HepG2 (cell line): Measurements from ENCODE around the gene RAPGEF5.

Source experiments
- CTCF ChIP-seq: sonication (generic); formaldehyde crosslinking; IDR thresholded peaks from 2 replicates; pipeline ENCODE4 v1.5.0; 2020; ENCODE audit warnings: mild to moderate bottlenecking, missing genetic modification reagents, moderate library complexity
- EZH2 ChIP-seq: conservative IDR thresholded peaks from 2 replicates; pipeline ENCODE4 v1.6.1; 2012; ENCODE audit warnings: mild to moderate bottlenecking, low read depth, low read length, moderate library complexity
- FOXP4 ChIP-seq: sonication (generic); formaldehyde crosslinking; IDR thresholded peaks from 2 replicates; pipeline ENCODE4 v1.4.0; 2020; ENCODE audit warnings: missing genetic modification reagents
- MAX ChIP-seq: IDR thresholded peaks from 2 replicates; pipeline ENCODE4 v1.6.1; 2012; ENCODE audit warnings: inconsistent platforms
- PAXIP1 ChIP-seq: sonication (generic); formaldehyde crosslinking; conservative IDR thresholded peaks from 2 replicates; pipeline ENCODE4 v1.4.0; 2020; ENCODE audit warnings: mild to moderate bottlenecking, missing genetic modification reagents, moderate library complexity
- TFAP4 ChIP-seq: sonication (generic); IDR thresholded peaks from 2 replicates; pipeline ENCODE4 v1.6.1; 2016; ENCODE audit warnings: low read depth, borderline replicate concordance
- TFDP1 ChIP-seq: IDR thresholded peaks from 2 replicates; pipeline ENCODE4 v1.6.1; 2016; ENCODE audit warnings: missing compliant biosample characterization, missing genetic modification reagents, borderline replicate concordance
- THAP11 ChIP-seq: IDR thresholded peaks from 2 replicates; pipeline ENCODE4 v1.6.1; 2016; ENCODE audit warnings: missing biosample characterization, missing genetic modification reagents
- THYN1 ChIP-seq: sonication (generic); formaldehyde crosslinking; IDR thresholded peaks from 2 replicates; pipeline ENCODE4 v1.8.1; 2023; ENCODE audit warnings: low read depth, mild to moderate bottlenecking, moderate library complexity, missing genetic modification reagents, borderline replicate concordance
- ZFP82 ChIP-seq: sonication (generic); formaldehyde crosslinking; IDR thresholded peaks from 2 replicates; pipeline ENCODE4 v1.5.1; 2020; ENCODE audit warnings: mild to moderate bottlenecking, missing genetic modification reagents, borderline replicate concordance
- ZNF557 ChIP-seq: sonication (generic); formaldehyde crosslinking; IDR thresholded peaks from 2 replicates; pipeline ENCODE4 v1.4.0; 2020; ENCODE audit warnings: missing genetic modification reagents

GRCh38 chr7:22129166-22129565 is 227.8 kb downstream of the RAPGEF5 start:
- no peak for TF ChIP-seq MAX
- TF ChIP-seq CTCF (CRISPR knock-in tag), result no peak
- TF ChIP-seq ZFP82 (CRISPR knock-in tag), result no peak
- no peak for TF ChIP-seq THAP11
- no peak for TF ChIP-seq EZH2
- TF ChIP-seq TFDP1 (CRISPR knock-in tag), result no peak
- no peak for TF ChIP-seq ZNF557
- TF ChIP-seq PAXIP1, result no peak
- TF ChIP-seq THYN1 (CRISPR knock-in tag), result no peak
- no peak for TF ChIP-seq TFAP4
- TF ChIP-seq FOXP4 (CRISPR knock-in tag), result no peak
